ENCODE results near the gene CHD3. TPM values are rescaled to one million over a fixed set of nuclear protein-coding genes. Genes with fewer than 3 reads are reported as not detected.

The CHD3 gene
- 100 to 1,000 TPM in 1 of 2 donors, 10 to 100 TPM in 1; 83.0 to 112 TPM for total RNA-seq
- polyA plus RNA-seq = 10 to 100 TPM; 60.9 to 69.9 TPM
- long read RNA-seq, donor 1, full-length matches to known transcripts = 12 of 50 reads
- long read RNA-seq, donor 1, partial matches to known transcripts = 38 of 50 reads
- long read RNA-seq, donor 1, other reads (novel, unspliced or antisense) = 0 of 50 reads
- long read RNA-seq, donor 2, partial matches to known transcripts = 19 of 22 reads
- long read RNA-seq, donor 2, other reads (novel, unspliced or antisense) = 0 of 22 reads
- long read RNA-seq, donor 3, transcript CHD3-211 (3 exons, 2,515 nt) = major isoform, 5 of 21 reads
- long read RNA-seq, donor 3, partial matches to known transcripts = 16 of 21 reads
- long read RNA-seq, donor 3, other reads (novel, unspliced or antisense) = 0 of 21 reads
- long read RNA-seq, donor 4, transcript CHD3-211 (3 exons, 2,515 nt) = major isoform, 6 of 44 reads
- long read RNA-seq, donor 4, partial matches to known transcripts = 36 of 44 reads
- long read RNA-seq, donor 4, other reads (novel, unspliced or antisense) = 0 of 44 reads
- long read RNA-seq, donor 5, transcript CHD3-211 (3 exons, 2,515 nt) = major isoform, 8 of 139 reads
- long read RNA-seq, donor 5, partial matches to known transcripts = 128 of 139 reads
- long read RNA-seq, donor 5, other reads (novel, unspliced or antisense) = 0 of 139 reads

- peak in 2 of 3 donors; percentile 72 to 76 for DNase-seq
- WGBS, 2 donors = 28 to 34% methylated on average over 18 of the region's 18 CpGs
- no peak for TF ChIP-seq CTCF (IDR thresholded peaks at IDR 0.05; ENCODE audit: control extremely low read depth, extremely low read depth)
Measured at GRCh38 chr17:7888184-7888920, at the start of gene CHD3. TSS of gene CHD3 (plus strand) at chr17:7888789. CDS start at chr17:7889001, 212 bp downstream.

GRCh38 chr17:7839190-7839875 is 49.3 kb upstream of the CHD3 start:
- Histone ChIP-seq H3K4me3 (no peak overlapping the region), H3K27ac (ENCODE audit: low read depth in 1 of 2, low read length in 1 of 2) (peak overlapping the region in 1 of 2 donors; percentile 75), H3K27me3 (ENCODE audit: control insufficient read depth in 3 of 3, insufficient read depth in 3 of 3, low read length in 2 of 3) (no peaks in the 10 kb centered on the region), H3K4me1 (ENCODE audit: control insufficient read depth in 5 of 5, insufficient read depth in 5 of 5, low read length in 5 of 5) (peaks cover 7 to 77% (median 16%) of the 10 kb centered on the region in 5 donors), H3K9me3 (ENCODE audit: control insufficient read depth in 4 of 4, insufficient read depth in 3 of 4, low read length in 3 of 4) (no peaks in the 10 kb centered on the region), H3K36me3 (ENCODE audit: control insufficient read depth in 4 of 4, insufficient read depth in 4 of 4, low read length in 4 of 4) (peaks cover 0 to 5% (median 4%) of the 10 kb centered on the region in 4 donors), H3K9ac (ENCODE audit: insufficient read depth in 1 of 2, low read length in 2 of 2) (no peak overlapping the region)
- DNase-seq = no peak
- TF ChIP-seq CTCF (IDR thresholded peaks at IDR 0.05; ENCODE audit: control extremely low read depth, extremely low read depth) = no peak
- no peak for ATAC-seq (ENCODE audit: insufficient read depth, low FRiP score)
- WGBS, 2 donors = 59 to 61% methylated on average over 6 of the region's 6 CpGs

More at GRCh38 chr17:7888184-7888920, at the start of gene CHD3:
- H3K27me3 ChIP-seq (ENCODE audit: control insufficient read depth in 3 of 3, insufficient read depth in 3 of 3, low read length in 2 of 3) = no peaks in the 10 kb centered on the region
- peaks cover 0 to 24% (median 12%) of the 10 kb centered on the region in 4 donors for H3K36me3 ChIP-seq (ENCODE audit: control insufficient read depth in 4 of 4, insufficient read depth in 4 of 4, low read length in 4 of 4)
- no peak for ATAC-seq (ENCODE audit: insufficient read depth, low FRiP score)
- H3K27ac ChIP-seq (ENCODE audit: low read depth in 1 of 2, low read length in 1 of 2) = peak within 1 kb of the TSS; percentile 86 to 93
- H3K4me1 ChIP-seq (ENCODE audit: control insufficient read depth in 5 of 5, insufficient read depth in 5 of 5, low read length in 5 of 5) = peaks cover 15 to 50% (median 22%) of the 10 kb centered on the region in 5 donors
- H3K9ac ChIP-seq (ENCODE audit: insufficient read depth in 1 of 2, low read length in 2 of 2) = peak within 1 kb of the TSS; percentile 8 to 79
- H3K9me3 ChIP-seq (ENCODE audit: control insufficient read depth in 4 of 4, insufficient read depth in 3 of 4, low read length in 3 of 4) = no peaks in the 10 kb centered on the region
- H3K4me3 ChIP-seq = no peak within 1 kb of the TSS

GRCh38 chr17:7839876-7840261 is 48.7 kb upstream of the CHD3 start:
- no peaks in the 10 kb centered on the region for H3K9me3 ChIP-seq (ENCODE audit: control insufficient read depth in 4 of 4, insufficient read depth in 3 of 4, low read length in 3 of 4)

More at GRCh38 chr17:7839876-7840261, 48.7 kb upstream of the CHD3 start:
- H3K4me1 ChIP-seq (ENCODE audit: control insufficient read depth in 5 of 5, insufficient read depth in 5 of 5, low read length in 5 of 5) = peaks cover 7 to 77% (median 16%) of the 10 kb centered on the region in 5 donors
- no peak for TF ChIP-seq CTCF (IDR thresholded peaks at IDR 0.05; ENCODE audit: control extremely low read depth, extremely low read depth)
- peak overlapping the region in 1 of 2 donors; percentile 43 for H3K27ac ChIP-seq (ENCODE audit: low read depth in 1 of 2, low read length in 1 of 2)
- H3K4me3 ChIP-seq = no peak overlapping the region
- H3K9ac ChIP-seq (ENCODE audit: insufficient read depth in 1 of 2, low read length in 2 of 2) = no peak overlapping the region
- no peaks in the 10 kb centered on the region for H3K27me3 ChIP-seq (ENCODE audit: control insufficient read depth in 3 of 3, insufficient read depth in 3 of 3, low read length in 2 of 3)
- peaks cover 0 to 5% (median 4%) of the 10 kb centered on the region in 4 donors for H3K36me3 ChIP-seq (ENCODE audit: control insufficient read depth in 4 of 4, insufficient read depth in 4 of 4, low read length in 4 of 4)
- WGBS, 2 donors = 53 to 61% methylated on average over 2 of the region's 2 CpGs
- DNase-seq (no peak), ATAC-seq (ENCODE audit: insufficient read depth, low FRiP score) (no peak)

Data from lung (tissue), 16 donors.